NK-92 (cell line): ENCODE results near the gene FGD6.
"Not testable (repeated sequence)": the region's sequence is repeated elsewhere in the genome, so short reads cannot be mapped to it uniquely, and the experiment has no call there.

Source experiments
- DNase-seq: peaks from one replicate; lab custom pipeline; 2025; ENCODE audit not compliant: unreplicated experiment; lab: John Stamatoyannopoulos, UW

FGD6 gene

GRCh38 chr12:95095866-95096265 lies 121.4 kb downstream of the FGD6 start:
- not testable (repeated sequence) for DNase-seq

GRCh38 chr12:95089462-95089861 lies 127.8 kb downstream of the FGD6 start:
- DNase-seq = no peak

GRCh38 chr12:95088379-95088778 lies 128.9 kb downstream of the FGD6 start:
- no peak for DNase-seq

- no peak for DNase-seq
These were observed 131.7 kb downstream of the FGD6 start for GRCh38 chr12:95085612-95086011.

GRCh38 chr12:95083938-95084337 lies 133.3 kb downstream of the FGD6 start:
- DNase-seq = no peak

GRCh38 chr12:95083471-95083870 lies 133.8 kb downstream of the FGD6 start:
- no peak for DNase-seq

GRCh38 chr12:95077341-95077740 lies 139.9 kb downstream of the FGD6 start:
- DNase-seq = no peak

- no peak for DNase-seq
These were observed 142.5 kb downstream of the FGD6 start for GRCh38 chr12:95074766-95075165.

GRCh38 chr12:95073698-95074520 lies 143.4 kb downstream of the FGD6 start:
- no peak for DNase-seq

- DNase-seq = peak; percentile 58
These were observed 144.2 kb downstream of the FGD6 start, which contains the start of gene NR2C1 for GRCh38 chr12:95072900-95073697. TSS of gene NR2C1 (minus strand) at chr12:95073618. CDS start at chr12:95067384, 6,234 bp downstream.

- DNase-seq = no peak
These were observed 146.9 kb downstream of the FGD6 start for GRCh38 chr12:95070378-95070777.

GRCh38 chr12:95066091-95066855 lies 151.0 kb downstream of the FGD6 start:
- no peak for DNase-seq

GRCh38 chr12:95060951-95061350 lies 156.3 kb downstream of the FGD6 start:
- no peak for DNase-seq

- DNase-seq = no peak
These were observed 157.3 kb downstream of the FGD6 start for GRCh38 chr12:95059984-95060383.

GRCh38 chr12:95057424-95057823 lies 159.8 kb downstream of the FGD6 start:
- no peak for DNase-seq

- DNase-seq = no peak
These were observed 162.2 kb downstream of the FGD6 start for GRCh38 chr12:95055057-95055456.

- no peak for DNase-seq
These were observed 163.1 kb downstream of the FGD6 start for GRCh38 chr12:95054206-95054605.

GRCh38 chr12:95051241-95051640 lies 166.0 kb downstream of the FGD6 start:
- DNase-seq = no peak

- no peak for DNase-seq
These were observed 179.4 kb downstream of the FGD6 start for GRCh38 chr12:95037906-95038305.

GRCh38 chr12:95034750-95035149 lies 182.5 kb downstream of the FGD6 start:
- DNase-seq = no peak
